ENCODE measurements around the gene SMARCA2. TPM values are rescaled to one million over a fixed set of nuclear protein-coding genes. Genes with fewer than 3 reads are reported as not detected.

The SMARCA2 gene
- total RNA-seq, 1 donor from 2014 or later: 147 TPM

DNA sequence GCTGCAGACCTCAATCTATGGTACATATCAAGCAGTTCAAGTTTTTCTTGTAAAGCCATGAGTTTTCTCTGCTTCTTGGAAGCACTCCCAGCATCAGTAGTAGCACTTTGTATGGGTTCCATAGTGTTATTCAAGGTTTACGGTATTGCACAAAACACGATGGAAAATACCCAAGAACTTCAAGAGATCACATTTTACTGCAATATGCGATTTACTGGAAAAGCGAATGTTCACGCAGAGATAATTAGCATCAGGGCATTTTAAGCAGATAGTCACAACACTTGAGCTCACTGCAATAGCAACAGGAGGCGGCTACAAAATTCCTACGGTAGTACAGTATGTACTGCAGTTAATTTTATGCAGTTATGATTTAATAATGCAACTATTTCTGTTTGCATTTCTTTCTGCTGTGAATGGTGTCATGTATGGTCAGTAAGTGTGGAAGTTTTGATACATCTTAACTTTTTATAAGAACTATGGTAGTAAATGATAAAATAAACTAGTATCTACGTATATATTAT is 200.8 kb downstream of the SMARCA2 start:
- Histone ChIP-seq H3K9me3 (no peaks in the 10 kb centered on the region), H3K36me3 (no peaks in the 10 kb centered on the region), H3K4me3 (no peak overlapping the region), H3K4me1 (no peaks in the 10 kb centered on the region), H3K27me3 (ENCODE audit: low read depth) (no peaks in the 10 kb centered on the region), H3K27ac (no peak overlapping the region)
- TF ChIP-seq, protein P1, sequence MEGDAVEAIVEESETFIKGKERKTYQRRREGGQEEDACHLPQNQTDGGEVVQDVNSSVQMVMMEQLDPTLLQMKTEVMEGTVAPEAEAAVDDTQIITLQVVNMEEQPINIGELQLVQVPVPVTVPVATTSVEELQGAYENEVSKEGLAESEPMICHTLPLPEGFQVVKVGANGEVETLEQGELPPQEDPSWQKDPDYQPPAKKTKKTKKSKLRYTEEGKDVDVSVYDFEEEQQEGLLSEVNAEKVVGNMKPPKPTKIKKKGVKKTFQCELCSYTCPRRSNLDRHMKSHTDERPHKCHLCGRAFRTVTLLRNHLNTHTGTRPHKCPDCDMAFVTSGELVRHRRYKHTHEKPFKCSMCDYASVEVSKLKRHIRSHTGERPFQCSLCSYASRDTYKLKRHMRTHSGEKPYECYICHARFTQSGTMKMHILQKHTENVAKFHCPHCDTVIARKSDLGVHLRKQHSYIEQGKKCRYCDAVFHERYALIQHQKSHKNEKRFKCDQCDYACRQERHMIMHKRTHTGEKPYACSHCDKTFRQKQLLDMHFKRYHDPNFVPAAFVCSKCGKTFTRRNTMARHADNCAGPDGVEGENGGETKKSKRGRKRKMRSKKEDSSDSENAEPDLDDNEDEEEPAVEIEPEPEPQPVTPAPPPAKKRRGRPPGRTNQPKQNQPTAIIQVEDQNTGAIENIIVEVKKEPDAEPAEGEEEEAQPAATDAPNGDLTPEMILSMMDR (IDR thresholded peaks at IDR 0.05): no peak
- intact Hi-C loops (cut with DNase I): no loop called here
- DNase-seq (no peak), ATAC-seq (no peak)

DNA sequence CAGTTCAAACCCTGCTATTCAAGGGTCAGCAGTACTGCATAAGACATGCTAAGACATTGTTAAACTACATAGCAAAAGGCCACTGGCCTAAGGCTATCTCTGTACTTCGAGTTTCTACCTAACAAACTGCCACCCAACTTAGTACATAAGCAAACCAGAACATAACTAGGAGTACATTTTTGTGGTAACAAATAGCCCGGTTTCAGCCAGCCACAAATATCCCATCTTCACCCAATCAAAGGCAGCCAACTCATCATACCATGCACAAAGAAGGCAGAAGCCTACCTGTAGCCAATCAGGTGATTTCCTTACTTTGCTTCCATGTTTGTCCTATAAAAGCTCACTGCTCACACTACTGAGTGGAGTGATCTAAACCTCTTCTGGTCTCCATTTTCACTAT is 201.4 kb downstream of the SMARCA2 start:
- Histone ChIP-seq H3K27me3 (ENCODE audit: low read depth) (no peaks in the 10 kb centered on the region), H3K27ac (no peak overlapping the region), H3K9me3 (no peaks in the 10 kb centered on the region), H3K4me1 (no peaks in the 10 kb centered on the region), H3K4me3 (no peak overlapping the region), H3K36me3 (no peaks in the 10 kb centered on the region)
- TF ChIP-seq, protein P1 (IDR thresholded peaks at IDR 0.05): no peak
- ATAC-seq (no peak), DNase-seq (no peak)
- intact Hi-C loops (cut with DNase I): no loop called here

DNA sequence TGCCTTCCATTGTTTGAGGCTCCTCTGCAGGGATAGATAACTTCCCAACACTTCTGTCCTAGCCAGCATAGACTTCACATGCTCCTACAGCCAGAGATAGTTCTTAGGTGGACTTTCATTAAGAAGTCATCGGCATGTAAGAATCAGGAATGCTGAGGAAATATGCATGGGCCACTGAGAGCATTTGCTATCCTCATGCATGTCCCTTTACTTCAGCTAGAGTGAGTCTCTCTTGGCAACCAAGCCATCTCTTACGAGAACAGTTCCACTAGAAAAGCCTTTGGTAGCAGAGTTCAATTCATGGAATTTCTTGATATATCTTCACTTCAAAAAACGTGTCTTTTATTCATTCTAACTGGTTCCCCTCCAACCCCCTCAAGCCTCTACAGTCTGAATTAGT is 202.4 kb downstream of the SMARCA2 start:
- intact Hi-C loops (cut with DNase I): no loop called here
- no peak for DNase-seq
- TF ChIP-seq, protein P1 (IDR thresholded peaks at IDR 0.05): no peak
- Histone ChIP-seq H3K4me1 (no peaks in the 10 kb centered on the region), H3K27me3 (ENCODE audit: low read depth) (no peaks in the 10 kb centered on the region), H3K9me3 (no peaks in the 10 kb centered on the region), H3K4me3 (no peak overlapping the region), H3K27ac (no peak overlapping the region), H3K36me3 (no peaks in the 10 kb centered on the region)
- no peak for ATAC-seq

DNA sequence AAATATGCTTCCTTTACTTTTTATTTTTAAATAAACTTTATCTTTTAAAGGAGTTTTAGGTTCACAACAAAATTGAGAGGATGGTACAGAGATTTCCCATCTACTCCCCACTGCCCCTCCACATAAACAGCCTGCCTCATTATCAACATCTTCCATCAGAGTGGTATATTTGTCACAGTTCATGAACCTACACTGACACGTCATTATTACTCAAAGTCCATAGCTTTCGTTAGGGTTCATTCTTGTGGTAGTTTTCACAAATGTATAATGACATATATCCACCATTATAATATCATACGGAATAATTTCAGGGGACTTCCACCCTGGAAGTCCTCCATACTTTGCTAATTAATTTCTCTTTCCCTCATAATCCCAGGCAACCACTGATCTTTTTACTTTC is 204.9 kb downstream of the SMARCA2 start:
- no peak overlapping the region for H3K4me3 ChIP-seq

DNA sequence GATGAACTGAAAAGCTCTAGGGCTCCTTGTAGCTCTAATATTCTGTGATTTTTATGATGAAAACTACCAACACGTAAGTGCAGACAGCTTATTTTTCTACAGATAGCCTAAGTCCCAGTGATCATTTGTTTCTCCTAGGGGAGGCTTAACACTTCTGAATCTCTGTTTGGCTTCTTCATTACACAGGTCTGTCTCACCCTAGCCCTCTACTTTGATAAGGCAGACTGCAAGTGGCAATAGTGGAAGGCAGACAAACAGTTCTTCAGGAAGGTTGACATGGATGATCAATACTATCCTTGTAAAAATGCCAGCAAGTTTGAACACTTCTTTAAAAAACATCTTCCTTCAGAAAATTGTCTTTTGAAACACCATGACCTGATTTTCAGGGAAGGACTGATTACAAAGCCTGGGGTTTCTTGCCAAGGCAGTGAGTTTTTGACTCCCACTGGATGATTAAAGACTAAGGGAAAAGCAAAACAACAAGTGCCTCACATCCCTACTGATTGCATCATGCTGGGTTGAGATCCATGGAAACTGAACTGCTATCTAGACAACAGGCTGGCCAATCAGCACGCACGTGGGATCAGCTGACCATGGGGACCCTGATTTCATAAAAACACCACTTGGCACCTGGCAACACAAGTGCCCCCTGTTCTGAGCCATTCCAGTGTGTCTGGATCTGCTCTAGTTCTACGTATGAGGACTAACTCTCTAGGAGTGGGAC is 212.2 kb downstream of the SMARCA2 start:
- TF ChIP-seq, protein P1 (IDR thresholded peaks at IDR 0.05): no peak
- H3K36me3 ChIP-seq: no peaks in the 10 kb centered on the region
- ATAC-seq (no peak), DNase-seq (no peak)
- no peaks in the 10 kb centered on the region for H3K9me3 ChIP-seq
- intact Hi-C loops (cut with DNase I): no loop called here
- no peaks in the 10 kb centered on the region for H3K27me3 ChIP-seq (ENCODE audit: low read depth)
- no peak overlapping the region for H3K27ac ChIP-seq
- H3K4me3 ChIP-seq: no peak overlapping the region
- peaks cover 7% of the 10 kb centered on the region for H3K4me1 ChIP-seq

More for the DNA sequence above, 204.9 kb downstream of the SMARCA2 start:
- Histone ChIP-seq H3K4me1 (no peaks in the 10 kb centered on the region), H3K9me3 (no peaks in the 10 kb centered on the region), H3K27me3 (ENCODE audit: low read depth) (no peaks in the 10 kb centered on the region), H3K36me3 (no peaks in the 10 kb centered on the region), H3K27ac (no peak overlapping the region)
- no peak for DNase-seq
- no peak for ATAC-seq
- TF ChIP-seq, protein P1 (IDR thresholded peaks at IDR 0.05): no peak
- intact Hi-C loops (cut with DNase I): no loop called here

Data from lower lobe of right lung (tissue), 2 donors.